HepG2 (cell line): ENCODE measurements around the gene TMBIM4. TPM values are rescaled to one million over a fixed set of nuclear protein-coding genes. Genes with fewer than 3 reads are reported as not detected.

Source experiments
- BRD4 ChIP-seq: sonication (generic); formaldehyde crosslinking; IDR thresholded peaks from 2 replicates; pipeline ENCODE4 v1.4.0; 2020; ENCODE audit warnings: missing genetic modification reagents
- DPF2 ChIP-seq: sonication (generic); formaldehyde crosslinking; IDR thresholded peaks from 2 replicates; pipeline ENCODE4 v1.4.0; 2020; ENCODE audit warnings: mild to moderate bottlenecking, low read depth, missing genetic modification reagents, borderline replicate concordance
- HMG20B ChIP-seq: conservative IDR thresholded peaks from 2 replicates; pipeline ENCODE4 v1.6.1; 2016; ENCODE audit warnings: missing genetic modification reagents, missing compliant biosample characterization
- HNF4G ChIP-seq, 2 experiments: sonication (generic) in 1 of 2; formaldehyde crosslinking in 1 of 2; IDR thresholded peaks; 2 replicates each; pipeline versions ENCODE4 v1.4.0 to v1.6.1; 2011 to 2020; ENCODE audit warnings: borderline replicate concordance in 2 of 2, low read depth in 2 of 2, mild to moderate bottlenecking in 2 of 2, low read length in 1 of 2, missing genetic modification reagents in 1 of 2, moderate library complexity in 1 of 2
- HOXA5 ChIP-seq: sonication (generic); formaldehyde crosslinking; IDR thresholded peaks from 2 replicates; pipeline ENCODE4 v1.4.0; 2020; ENCODE audit warnings: missing genetic modification reagents
- MAFK ChIP-seq, 2 experiments: IDR thresholded peaks in 1 of 2; conservative IDR thresholded peaks in 1 of 2; 2 replicates each; pipeline ENCODE4 v1.6.1; 2011; ENCODE audit warnings: improper control_type of control experiment in 2 of 2, low read length in 2 of 2
- MBD4 ChIP-seq: IDR thresholded peaks from 2 replicates; pipeline ENCODE4 v1.6.1; 2012; ENCODE audit warnings: low read length, inconsistent platforms, borderline replicate concordance
- MLLT10 ChIP-seq: sonication (generic); formaldehyde crosslinking; IDR thresholded peaks from 2 replicates; pipeline ENCODE4 v1.4.0; 2020; ENCODE audit warnings: missing genetic modification reagents
- NCOA1 ChIP-seq: sonication (generic); formaldehyde crosslinking; IDR thresholded peaks from 2 replicates; pipeline ENCODE4 v1.9.0; 2021; ENCODE audit warnings: missing genetic modification reagents
- ONECUT2 ChIP-seq: sonication (generic); formaldehyde crosslinking; IDR thresholded peaks from 2 replicates; pipeline ENCODE4 v1.4.0; 2020; ENCODE audit warnings: missing genetic modification reagents
- PATZ1 ChIP-seq: sonication (generic); formaldehyde crosslinking; IDR thresholded peaks from 2 replicates; pipeline ENCODE4 v1.4.0; 2020; ENCODE audit warnings: missing genetic modification reagents
- RBM39 ChIP-seq: fragments of 200-400 bp; formaldehyde crosslinking; IDR thresholded peaks from one replicate; pipeline ENCODE4 v1.6.1; 2018; ENCODE audit warnings: antibody characterized with exemption, mild to moderate bottlenecking, low read depth, low read length; ENCODE audit not compliant: poor library complexity, severe bottlenecking
- SP4 ChIP-seq: sonication (generic); formaldehyde crosslinking; IDR thresholded peaks from 2 replicates; pipeline ENCODE4 v1.8.1; 2023; ENCODE audit warnings: mild to moderate bottlenecking, missing genetic modification reagents
- TMF1 ChIP-seq: sonication (generic); formaldehyde crosslinking; IDR thresholded peaks from 2 replicates; pipeline ENCODE4 v1.8.1; 2022; ENCODE audit warnings: low read depth, missing genetic modification reagents
- TP53 ChIP-seq: sonication (generic); formaldehyde crosslinking; conservative IDR thresholded peaks from 2 replicates; pipeline ENCODE4 v1.4.0; 2020; ENCODE audit warnings: missing genetic modification reagents
- TSC22D2 ChIP-seq: sonication (generic); formaldehyde crosslinking; IDR thresholded peaks from 2 replicates; pipeline ENCODE4 v1.5.1; 2020; ENCODE audit warnings: missing genetic modification reagents, mild to moderate bottlenecking, borderline replicate concordance
- ZNF207 ChIP-seq: fragments of 450-650 bp; IDR thresholded peaks from 2 replicates; pipeline ENCODE4 v1.6.1; 2016; ENCODE audit warnings: antibody characterized with exemption, borderline replicate concordance
- ZNF367 ChIP-seq: sonication (generic); formaldehyde crosslinking; IDR thresholded peaks from 2 replicates; pipeline ENCODE4 v1.4.0; 2020; ENCODE audit warnings: missing genetic modification reagents, borderline replicate concordance
- ZNF629 ChIP-seq: sonication (generic); formaldehyde crosslinking; conservative IDR thresholded peaks from 2 replicates; pipeline ENCODE4 v1.5.0; 2020; ENCODE audit warnings: missing genetic modification reagents
- polyA plus RNA-seq, 8 experiments: library from polyadenylated mRNA; depleted of rRNA in 3 of 8; stranded (reverse) in 7 of 8; unstranded in 1 of 8; fragments of >200 nt; fragmentation: Illumina TruSeq in 4 of 8; extraction: Trizol in 4 of 8; gene quantifications; 2 replicates each; pipeline versions ENCODE4 v1.2.1 to v1.2.3, GENCODE V29; 2011 to 2016; ENCODE audit warnings: low read depth in 4 of 8, missing spikeins in 1 of 8, mixed read lengths in 1 of 8; ENCODE audit not compliant: insufficient read depth in 1 of 8
- total RNA-seq, 5 experiments: library from RNA; depleted of rRNA; stranded (reverse); fragments of >200 nt; fragmentation: Illumina TruSeq; extraction: Trizol; gene quantifications; 2 replicates each; pipeline ENCODE4 v1.2.3, GENCODE V29; 2016; ENCODE audit warnings: low read depth in 1 of 5
- TF ChIP-seq, protein P1 (sequence below): sonication (generic); formaldehyde crosslinking; IDR thresholded peaks from 2 replicates; pipeline ENCODE4 v1.5.0; 2020; ENCODE audit warnings: missing genetic modification reagents
- TF ChIP-seq, protein P2 (sequence below): sonication (generic); formaldehyde crosslinking; IDR thresholded peaks from 2 replicates; pipeline ENCODE4 v1.4.0; 2020; ENCODE audit warnings: missing genetic modification reagents

The TMBIM4 gene
- total and polyA plus RNA-seq, 2 of the 13 experiments (the other 11 are each of a cell fraction or from before 2014, with no cell fraction given), result 60.5 to 67.7 TPM

DNA sequence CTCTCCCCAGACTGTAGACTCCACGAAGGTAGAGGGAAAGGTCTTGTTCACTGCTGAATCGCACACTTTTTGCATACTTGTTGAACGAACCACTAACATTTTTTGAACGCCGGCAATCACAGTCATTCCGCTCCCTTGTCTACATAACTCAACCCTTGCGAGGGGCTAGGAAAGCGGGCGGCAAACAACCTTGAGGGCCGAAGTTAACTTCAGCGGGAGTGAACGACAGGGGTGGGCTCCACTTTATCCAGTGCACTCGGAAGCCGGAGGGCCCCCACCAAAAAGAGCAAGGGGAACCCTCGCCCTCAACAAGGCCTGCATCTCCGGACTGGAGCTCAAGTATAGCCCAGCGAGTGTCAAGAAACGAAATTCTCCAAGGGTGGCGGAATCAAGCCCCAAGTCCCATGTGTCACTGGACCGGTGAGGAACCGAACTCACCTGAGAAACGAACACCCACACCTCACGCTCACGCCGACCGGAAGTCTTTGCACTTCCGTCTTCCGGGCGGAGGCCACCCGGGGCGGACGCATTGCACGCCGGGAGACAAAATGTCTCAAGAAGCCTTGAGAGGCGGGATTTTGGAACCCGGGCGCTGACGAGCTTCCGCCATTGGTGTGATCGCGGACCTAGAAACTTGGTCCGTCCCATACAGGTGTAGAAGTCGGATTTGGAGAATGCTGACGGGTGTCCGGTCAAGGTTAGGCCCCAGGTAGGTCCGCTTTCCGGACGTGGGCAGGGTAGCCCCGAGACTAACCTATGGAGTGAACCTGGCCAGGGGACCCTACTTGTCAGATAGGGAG is 39.3 kb downstream of the TMBIM4 start, which contains the start of gene LLPH (continued):
- TF ChIP-seq PATZ1 (CRISPR knock-in tag) (peak; percentile 58), HNF4G (IDR thresholded peaks at IDR 0.05; ENCODE audit: borderline replicate concordance, low read depth, low read length) (no peak), HNF4G (CRISPR knock-in tag; IDR thresholded peaks at IDR 0.05; ENCODE audit: borderline replicate concordance, low read depth) (no peak), ONECUT2 (CRISPR knock-in tag) (no peak), ZNF367 (CRISPR knock-in tag) (no peak), MLLT10 (CRISPR knock-in tag) (no peak), TSC22D2 (CRISPR knock-in tag) (no peak), NCOA1 (CRISPR knock-in tag) (no peak), HMG20B (CRISPR knock-in tag) (no peak), BRD4 (CRISPR knock-in tag) (0 out of 2 replicates have a peak, but pooled peaks have one; percentile 0), TMF1 (CRISPR knock-in tag) (no peak), MBD4 (no peak), DPF2 (CRISPR knock-in tag) (no peak), ZNF629 (CRISPR knock-in tag) (0 out of 2 replicates have a peak, but pooled peaks have one; percentile 5), ZNF207 (no peak), HOXA5 (no peak; the same call in 1 of the 2 replicates), SP4 (CRISPR knock-in tag) (peak; percentile 74), TP53 (CRISPR knock-in tag) (no peak), RBM39 (peak; percentile 63), MAFK (conservative IDR thresholded peaks at IDR 0.05 in 1 of 2, IDR thresholded peaks at IDR 0.05 in 1 of 2; ENCODE audit: low read length in 2 of 2) (peak in 1 of 2 experiments; percentile 8; a peak in 1 of 4 replicates)
- TF ChIP-seq, protein P1, sequence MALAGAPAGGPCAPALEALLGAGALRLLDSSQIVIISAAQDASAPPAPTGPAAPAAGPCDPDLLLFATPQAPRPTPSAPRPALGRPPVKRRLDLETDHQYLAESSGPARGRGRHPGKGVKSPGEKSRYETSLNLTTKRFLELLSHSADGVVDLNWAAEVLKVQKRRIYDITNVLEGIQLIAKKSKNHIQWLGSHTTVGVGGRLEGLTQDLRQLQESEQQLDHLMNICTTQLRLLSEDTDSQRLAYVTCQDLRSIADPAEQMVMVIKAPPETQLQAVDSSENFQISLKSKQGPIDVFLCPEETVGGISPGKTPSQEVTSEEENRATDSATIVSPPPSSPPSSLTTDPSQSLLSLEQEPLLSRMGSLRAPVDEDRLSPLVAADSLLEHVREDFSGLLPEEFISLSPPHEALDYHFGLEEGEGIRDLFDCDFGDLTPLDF (CRISPR knock-in tag), result no peak; the same call in 1 of the 2 replicates
- TF ChIP-seq, protein P2, sequence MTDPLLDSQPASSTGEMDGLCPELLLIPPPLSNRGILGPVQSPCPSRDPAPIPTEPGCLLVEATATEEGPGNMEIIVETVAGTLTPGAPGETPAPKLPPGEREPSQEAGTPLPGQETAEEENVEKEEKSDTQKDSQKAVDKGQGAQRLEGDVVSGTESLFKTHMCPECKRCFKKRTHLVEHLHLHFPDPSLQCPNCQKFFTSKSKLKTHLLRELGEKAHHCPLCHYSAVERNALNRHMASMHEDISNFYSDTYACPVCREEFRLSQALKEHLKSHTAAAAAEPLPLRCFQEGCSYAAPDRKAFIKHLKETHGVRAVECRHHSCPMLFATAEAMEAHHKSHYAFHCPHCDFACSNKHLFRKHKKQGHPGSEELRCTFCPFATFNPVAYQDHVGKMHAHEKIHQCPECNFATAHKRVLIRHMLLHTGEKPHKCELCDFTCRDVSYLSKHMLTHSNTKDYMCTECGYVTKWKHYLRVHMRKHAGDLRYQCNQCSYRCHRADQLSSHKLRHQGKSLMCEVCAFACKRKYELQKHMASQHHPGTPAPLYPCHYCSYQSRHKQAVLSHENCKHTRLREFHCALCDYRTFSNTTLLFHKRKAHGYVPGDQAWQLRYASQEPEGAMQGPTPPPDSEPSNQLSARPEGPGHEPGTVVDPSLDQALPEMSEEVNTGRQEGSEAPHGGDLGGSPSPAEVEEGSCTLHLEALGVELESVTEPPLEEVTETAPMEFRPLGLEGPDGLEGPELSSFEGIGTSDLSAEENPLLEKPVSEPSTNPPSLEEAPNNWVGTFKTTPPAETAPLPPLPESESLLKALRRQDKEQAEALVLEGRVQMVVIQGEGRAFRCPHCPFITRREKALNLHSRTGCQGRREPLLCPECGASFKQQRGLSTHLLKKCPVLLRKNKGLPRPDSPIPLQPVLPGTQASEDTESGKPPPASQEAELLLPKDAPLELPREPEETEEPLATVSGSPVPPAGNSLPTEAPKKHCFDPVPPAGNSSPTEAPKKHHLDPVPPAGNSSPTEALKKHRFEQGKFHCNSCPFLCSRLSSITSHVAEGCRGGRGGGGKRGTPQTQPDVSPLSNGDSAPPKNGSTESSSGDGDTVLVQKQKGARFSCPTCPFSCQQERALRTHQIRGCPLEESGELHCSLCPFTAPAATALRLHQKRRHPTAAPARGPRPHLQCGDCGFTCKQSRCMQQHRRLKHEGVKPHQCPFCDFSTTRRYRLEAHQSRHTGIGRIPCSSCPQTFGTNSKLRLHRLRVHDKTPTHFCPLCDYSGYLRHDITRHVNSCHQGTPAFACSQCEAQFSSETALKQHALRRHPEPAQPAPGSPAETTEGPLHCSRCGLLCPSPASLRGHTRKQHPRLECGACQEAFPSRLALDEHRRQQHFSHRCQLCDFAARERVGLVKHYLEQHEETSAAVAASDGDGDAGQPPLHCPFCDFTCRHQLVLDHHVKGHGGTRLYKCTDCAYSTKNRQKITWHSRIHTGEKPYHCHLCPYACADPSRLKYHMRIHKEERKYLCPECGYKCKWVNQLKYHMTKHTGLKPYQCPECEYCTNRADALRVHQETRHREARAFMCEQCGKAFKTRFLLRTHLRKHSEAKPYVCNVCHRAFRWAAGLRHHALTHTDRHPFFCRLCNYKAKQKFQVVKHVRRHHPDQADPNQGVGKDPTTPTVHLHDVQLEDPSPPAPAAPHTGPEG (CRISPR knock-in tag), result no peak
